ENCODE measurements around the gene ANK3.

Gene ANK3

DNA sequence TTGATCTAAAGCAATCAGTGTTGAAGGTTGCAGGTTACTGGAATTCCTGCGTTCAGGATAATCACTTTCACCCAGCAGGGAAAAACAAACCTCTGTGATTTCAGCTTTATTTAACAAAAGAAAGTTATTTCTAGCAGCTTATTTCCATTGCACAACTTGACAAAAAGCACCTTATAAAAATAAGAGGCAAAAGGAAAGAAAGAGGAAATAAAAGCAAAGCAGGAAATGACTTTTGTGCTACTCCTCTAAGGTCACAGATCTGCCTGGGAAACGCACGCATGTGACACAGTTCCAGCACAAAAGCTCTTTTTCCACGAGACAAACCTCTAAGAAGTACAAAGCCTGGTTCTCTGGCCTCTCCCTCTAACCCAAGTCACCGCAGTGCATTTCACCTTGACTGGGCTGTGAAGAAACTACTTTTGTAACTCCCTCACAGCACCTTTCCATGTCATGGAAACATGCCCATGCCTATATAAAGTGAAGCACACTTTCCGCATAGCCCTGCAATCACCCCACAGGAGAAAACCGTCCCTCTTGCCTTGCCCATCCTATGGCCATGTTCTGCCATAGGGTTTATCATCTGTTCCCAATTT, 870 bp downstream of the ANK3 start:
- TF ChIP-seq MYC (IDR thresholded peaks at IDR 0.05; ENCODE audit: low read depth, low read length): no peak
- no peak for TF ChIP-seq CTCF (IDR thresholded peaks at IDR 0.05; ENCODE audit: low read depth, low read length)
- no peak for TF ChIP-seq POLR2A (IDR thresholded peaks at IDR 0.05; ENCODE audit: extremely low read depth, insufficient read length)
- TF ChIP-seq MAX (IDR thresholded peaks at IDR 0.05; ENCODE audit: low read depth, low read length): no peak
- H3K4me3 ChIP-seq (ENCODE audit: low read depth, low read length): no peak overlapping the region
- DNase-seq (ENCODE audit: low read depth): no peak

- TF ChIP-seq MYC (IDR thresholded peaks at IDR 0.05; ENCODE audit: low read depth, low read length) (no peak), POLR2A (IDR thresholded peaks at IDR 0.05; ENCODE audit: extremely low read depth, insufficient read length) (no peak), MAX (IDR thresholded peaks at IDR 0.05; ENCODE audit: low read depth, low read length) (no peak), CTCF (IDR thresholded peaks at IDR 0.05; ENCODE audit: low read depth, low read length) (no peak)
- no peak overlapping the region for H3K4me3 ChIP-seq (ENCODE audit: low read depth, low read length)
Measured at GRCh38 chr10:60388116-60388625, 1.5 kb downstream of the ANK3 start.

GRCh38 chr10:60387531-60387930, 2.1 kb downstream of the ANK3 start:
- H3K4me3 ChIP-seq (ENCODE audit: low read depth, low read length): no peak overlapping the region
- TF ChIP-seq CTCF (IDR thresholded peaks at IDR 0.05; ENCODE audit: low read depth, low read length) (no peak), POLR2A (IDR thresholded peaks at IDR 0.05; ENCODE audit: extremely low read depth, insufficient read length) (no peak), MYC (IDR thresholded peaks at IDR 0.05; ENCODE audit: low read depth, low read length) (no peak), MAX (IDR thresholded peaks at IDR 0.05; ENCODE audit: low read depth, low read length) (no peak)
- DNase-seq (ENCODE audit: low read depth): no peak

More at GRCh38 chr10:60388116-60388625, 1.5 kb downstream of the ANK3 start:
- DNase-seq (ENCODE audit: low read depth): no peak

- no peak for DNase-seq (ENCODE audit: low read depth)
- no peak for TF ChIP-seq CTCF (IDR thresholded peaks at IDR 0.05; ENCODE audit: low read depth, low read length)
- no peak for TF ChIP-seq MYC (IDR thresholded peaks at IDR 0.05; ENCODE audit: low read depth, low read length)
- TF ChIP-seq POLR2A (IDR thresholded peaks at IDR 0.05; ENCODE audit: extremely low read depth, insufficient read length): no peak
- TF ChIP-seq MAX (IDR thresholded peaks at IDR 0.05; ENCODE audit: low read depth, low read length): no peak
- no peak overlapping the region for H3K4me3 ChIP-seq (ENCODE audit: low read depth, low read length)
Measured at GRCh38 chr10:60385399-60385738, 4.3 kb downstream of the ANK3 start.

- TF ChIP-seq POLR2A (IDR thresholded peaks at IDR 0.05; ENCODE audit: extremely low read depth, insufficient read length): no peak
- TF ChIP-seq MAX (IDR thresholded peaks at IDR 0.05; ENCODE audit: low read depth, low read length): no peak
- no peak for TF ChIP-seq CTCF (IDR thresholded peaks at IDR 0.05; ENCODE audit: low read depth, low read length)
- TF ChIP-seq MYC (IDR thresholded peaks at IDR 0.05; ENCODE audit: low read depth, low read length): no peak
- DNase-seq (ENCODE audit: low read depth): no peak
- H3K4me3 ChIP-seq (ENCODE audit: low read depth, low read length): no peak overlapping the region
Measured at GRCh38 chr10:60384708-60385398, 4.8 kb downstream of the ANK3 start.
